GM21423 (cell line): Measurements from ENCODE around the gene APLP2.

Experiments
- ATAC-seq: cut with Tn5 transposase; IDR thresholded peaks from one replicate; pipeline ENCODE4 v1.9.1; 2021; ENCODE audit warnings: mild to moderate bottlenecking, moderate library complexity; ENCODE audit not compliant: unreplicated experiment

Gene APLP2

DNA sequence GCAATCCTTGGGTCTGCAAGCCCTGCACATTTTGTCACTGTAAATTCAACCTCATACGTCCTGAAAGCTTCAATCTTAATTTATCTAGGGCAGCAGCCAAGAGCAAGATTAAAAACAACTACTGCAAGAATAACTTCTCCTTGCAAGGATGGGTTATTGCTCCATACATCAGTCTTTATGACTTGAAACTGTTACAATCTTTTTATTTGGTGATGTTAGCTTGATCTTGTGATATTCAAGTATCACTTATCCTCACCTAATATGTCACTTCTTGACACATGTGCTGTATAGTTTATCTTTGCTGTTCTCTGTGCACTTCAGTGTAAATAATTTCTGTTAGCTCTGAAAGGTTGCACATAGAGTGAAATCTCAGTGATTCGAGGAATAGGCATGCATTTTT, 14.7 kb upstream of the APLP2 start:
- no peak for ATAC-seq

DNA sequence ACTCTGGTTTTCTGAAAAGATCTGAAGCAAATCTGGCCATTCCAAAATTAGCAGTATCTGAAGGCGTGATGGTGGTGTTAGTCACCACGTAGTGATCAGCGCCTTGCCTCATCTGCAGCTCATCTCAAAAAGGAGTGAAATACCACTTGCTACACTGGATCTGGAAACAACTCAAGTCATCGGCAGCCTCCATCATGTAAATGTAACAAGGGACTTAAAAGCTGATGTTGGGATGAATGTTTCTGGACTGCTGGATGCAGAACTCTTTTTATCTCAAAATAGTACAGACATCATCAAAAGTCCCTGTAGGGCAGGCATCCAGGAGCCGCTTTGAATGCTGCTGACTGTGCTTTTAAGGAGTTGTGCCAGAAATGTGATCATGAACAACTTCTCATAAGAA, 14.1 kb upstream of the APLP2 start:
- no peak for ATAC-seq

DNA sequence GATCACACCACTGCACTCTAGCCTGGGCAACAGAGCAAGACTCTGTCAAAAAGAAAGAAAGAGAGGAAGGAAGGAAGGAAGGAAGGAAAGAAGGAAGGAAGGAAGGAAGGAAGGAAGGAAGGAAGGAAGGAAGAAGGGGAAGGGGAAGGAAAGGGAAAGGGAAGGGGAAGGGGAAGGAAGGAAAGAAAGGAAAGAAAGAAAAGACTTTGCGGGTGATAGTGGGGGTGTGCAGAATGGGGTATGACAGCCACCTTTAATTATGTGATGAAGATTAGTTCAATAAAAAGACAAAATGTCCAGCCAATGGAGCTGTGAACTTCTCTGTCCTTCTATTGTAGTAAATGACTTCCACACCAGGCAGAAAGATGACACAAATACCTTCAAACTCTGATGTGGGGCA, 8.7 kb upstream of the APLP2 start:
- ATAC-seq, result no peak

DNA sequence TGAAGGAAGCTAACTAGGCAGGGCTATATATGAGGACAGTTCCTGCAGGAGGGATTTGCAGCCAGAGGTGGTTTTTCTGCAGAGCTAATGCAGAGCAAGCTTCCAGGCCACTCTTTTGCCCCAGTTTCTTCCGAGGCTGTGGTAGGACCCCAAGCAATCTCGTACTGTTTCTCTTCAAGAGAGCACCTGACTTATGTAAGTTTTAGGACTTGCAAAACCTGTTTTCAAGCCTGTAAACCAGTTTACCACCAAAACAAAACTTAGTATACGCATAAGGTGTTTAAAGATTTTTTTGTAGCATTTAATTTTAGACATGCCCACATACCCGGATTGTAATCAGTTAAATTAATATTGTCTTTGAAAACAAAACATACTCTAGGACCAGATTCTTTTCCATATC, 7.7 kb upstream of the APLP2 start:
- no peak for ATAC-seq

DNA sequence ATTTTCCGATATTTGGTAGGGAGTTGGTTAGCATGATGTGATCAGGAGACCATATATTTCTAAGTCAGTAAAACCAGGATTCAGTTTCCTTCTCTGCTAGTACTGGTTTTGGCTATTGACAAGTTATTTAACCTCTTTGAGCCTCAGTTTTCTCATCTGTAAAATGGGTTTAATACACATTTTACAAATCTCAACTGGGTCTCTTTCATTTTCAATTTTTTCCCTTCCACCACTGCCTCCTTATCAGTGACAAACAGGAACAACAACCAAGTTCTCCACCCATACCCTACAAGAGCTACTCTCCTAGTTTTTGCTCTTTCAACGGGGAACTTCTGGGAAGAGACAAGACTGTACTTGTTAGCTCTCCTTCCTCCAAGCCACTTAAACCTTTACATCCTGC, 6.2 kb upstream of the APLP2 start:
- ATAC-seq, result no peak

DNA sequence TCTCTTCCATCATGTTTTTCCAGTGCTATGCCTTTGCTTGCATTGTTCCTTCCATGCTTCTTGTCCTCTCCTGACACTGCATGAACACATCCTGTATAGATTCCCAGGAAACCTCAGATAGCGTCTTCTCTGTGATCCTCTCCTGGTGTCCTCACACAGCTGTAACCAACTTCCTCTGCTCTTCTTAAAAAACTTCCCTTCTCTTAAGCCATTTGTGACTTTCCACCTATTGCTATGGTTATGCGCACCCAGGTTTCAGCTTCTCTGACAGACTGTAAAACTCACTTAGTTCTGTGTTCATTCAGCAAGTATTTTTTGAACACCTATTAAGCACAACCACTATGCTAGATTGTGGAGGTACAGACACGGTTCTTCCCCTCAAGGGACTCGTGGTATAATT, 5.1 kb upstream of the APLP2 start:
- ATAC-seq, result no peak

DNA sequence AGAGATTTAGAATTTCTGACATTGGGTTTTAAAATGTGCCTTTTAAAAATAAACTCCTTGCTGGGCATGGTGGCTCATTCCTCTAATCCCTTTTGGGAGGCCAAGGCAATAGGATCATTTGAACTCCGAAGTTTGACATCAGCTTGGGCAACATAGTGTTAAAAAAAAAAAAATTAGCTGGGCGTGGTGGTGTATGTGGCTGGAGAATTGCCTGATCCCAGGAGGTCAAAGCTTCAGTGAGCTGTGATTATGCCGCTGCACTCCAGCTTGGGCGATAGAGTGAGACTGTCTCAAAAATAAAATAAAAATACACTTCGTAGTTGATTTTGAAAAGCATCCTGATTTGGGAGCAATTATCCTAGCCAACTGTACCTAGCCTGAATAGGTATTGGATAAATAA, 3.4 kb upstream of the APLP2 start:
- ATAC-seq, result no peak

DNA sequence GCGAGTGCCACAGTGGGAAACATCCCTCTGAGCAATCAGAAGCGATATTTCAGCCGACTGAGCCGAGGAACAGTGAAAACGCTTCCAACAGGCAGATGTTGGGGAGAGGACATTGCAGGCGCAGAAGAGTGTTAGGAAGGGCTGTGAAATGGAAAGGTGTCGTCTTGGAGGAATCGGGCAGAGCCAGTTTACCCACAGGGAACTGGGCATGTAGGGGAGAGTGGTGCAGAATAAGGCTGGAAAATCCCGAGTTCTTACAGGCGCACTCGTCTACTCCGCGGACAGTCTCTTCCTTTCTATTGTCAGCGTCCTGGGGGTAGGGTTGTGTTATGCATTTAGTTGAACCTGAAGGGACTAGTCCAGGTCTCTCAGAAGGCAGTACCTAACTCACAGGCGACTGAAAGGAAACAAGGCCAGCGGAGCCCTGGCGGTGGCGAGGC, 1.1 kb upstream of the APLP2 start:
- no peak for ATAC-seq

DNA sequence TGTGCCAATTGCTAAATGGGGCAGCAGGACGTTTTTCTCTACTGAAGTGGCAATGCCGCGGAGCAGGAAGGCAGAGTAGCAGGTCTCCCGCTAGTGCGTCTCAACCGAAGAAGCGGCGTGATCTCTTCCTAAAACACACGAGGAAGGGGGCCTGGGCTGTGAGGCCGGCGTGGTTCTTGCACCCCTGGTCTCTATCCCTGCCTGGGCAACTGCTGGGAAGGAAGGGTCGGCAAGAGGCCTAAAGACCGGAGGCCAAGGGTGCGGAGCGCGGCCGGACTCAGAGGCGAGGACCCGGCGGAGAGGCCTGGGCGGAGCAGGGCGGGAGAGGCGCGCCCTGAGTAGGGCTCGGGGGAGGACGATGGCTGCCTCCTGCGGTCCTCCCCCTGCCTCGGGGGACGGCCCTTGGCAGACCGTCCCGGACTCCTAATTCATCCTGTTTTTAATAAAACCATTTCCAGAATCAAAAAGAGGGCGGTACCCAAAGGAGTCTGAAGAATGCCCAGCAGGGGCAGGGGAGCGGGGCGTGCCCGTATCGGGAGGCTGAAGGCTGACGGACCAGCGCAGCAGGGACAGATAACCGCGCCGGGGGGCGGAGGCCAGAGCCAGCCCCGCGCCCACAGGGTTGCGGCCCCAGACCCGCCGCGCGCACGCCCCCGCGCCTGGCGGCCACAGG, 572 bp upstream of the APLP2 start:
- peak; percentile 36 for ATAC-seq

DNA sequence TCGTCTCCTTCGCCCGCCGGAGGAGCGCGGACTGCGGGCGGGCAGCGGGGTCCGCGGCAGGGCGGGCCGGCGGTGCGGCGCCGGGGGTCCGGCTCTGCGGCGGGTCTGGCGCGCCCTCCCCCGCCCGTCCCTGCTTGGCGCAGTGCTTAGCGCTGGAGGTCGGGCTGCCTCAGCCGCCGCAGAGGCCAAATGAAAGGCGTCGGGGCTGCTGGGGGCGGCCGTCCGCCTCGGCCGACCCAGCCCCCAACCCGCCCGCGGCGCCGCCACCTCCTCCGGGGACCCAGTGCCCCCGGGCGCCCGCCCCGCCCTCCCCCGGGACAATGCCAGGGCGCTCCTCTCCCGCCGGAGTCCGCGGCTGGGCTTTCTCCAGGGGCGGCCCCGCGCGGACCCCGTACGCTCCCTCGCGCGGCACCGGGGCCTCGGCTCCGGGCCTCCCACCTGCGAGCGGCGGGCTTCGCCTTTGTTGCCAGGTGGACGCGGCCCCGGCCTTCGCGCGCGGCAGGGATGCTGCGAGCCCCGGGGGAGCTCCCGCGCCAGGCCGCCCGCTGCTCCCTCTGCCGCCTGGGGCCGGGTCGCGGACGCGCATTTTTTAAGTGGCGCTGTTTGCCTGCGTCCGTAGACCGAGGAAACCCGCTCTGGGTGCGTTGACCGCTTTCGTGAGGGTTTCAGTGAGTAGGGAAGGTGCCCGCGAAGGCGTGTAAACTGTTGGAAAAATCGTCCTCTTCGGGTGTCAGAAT, 583 bp downstream of the APLP2 start:
- peak; percentile 24 for ATAC-seq

DNA sequence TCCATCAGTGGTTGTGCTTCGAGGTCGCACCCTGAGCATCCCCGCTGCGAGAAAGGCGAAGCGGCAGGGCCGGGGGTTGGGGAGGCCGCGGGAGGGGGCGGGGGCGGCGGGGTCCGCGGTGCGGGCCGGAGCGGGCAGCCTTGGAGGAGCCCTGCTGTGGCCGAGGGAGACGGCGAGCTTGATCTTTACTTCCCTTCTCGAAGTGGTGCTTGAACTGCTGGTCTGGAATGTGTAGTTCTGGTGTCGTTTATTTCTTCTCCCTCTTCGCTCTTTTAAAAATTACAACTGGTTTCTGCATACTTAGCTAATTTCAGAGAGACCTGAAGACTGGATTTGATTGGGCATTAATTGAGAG, 1.1 kb downstream of the APLP2 start:
- no peak for ATAC-seq

DNA sequence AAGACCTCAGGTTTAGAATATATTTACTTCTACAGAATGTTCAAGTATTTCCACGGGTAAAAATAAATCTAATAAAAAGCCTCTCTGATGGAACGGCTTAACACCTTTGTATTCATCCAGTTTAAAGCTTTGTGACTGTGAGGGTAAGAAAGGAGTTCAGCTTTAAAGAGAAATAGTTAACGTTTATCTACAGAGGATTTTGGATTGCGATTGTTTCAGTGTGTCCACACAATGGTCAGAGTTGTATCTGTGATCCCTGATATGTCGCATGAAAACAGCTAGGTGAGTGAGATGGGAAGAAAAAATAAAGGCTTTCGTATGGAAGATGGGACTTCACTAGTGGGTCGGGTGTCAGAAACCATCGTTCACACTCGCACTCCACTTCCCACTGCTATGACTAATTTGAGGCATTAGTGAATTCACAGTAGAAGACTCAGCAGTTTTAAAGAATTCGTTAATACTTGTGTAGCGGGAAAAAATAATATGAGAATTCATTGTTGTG, 1.6 kb downstream of the APLP2 start:
- ATAC-seq, result no peak

DNA sequence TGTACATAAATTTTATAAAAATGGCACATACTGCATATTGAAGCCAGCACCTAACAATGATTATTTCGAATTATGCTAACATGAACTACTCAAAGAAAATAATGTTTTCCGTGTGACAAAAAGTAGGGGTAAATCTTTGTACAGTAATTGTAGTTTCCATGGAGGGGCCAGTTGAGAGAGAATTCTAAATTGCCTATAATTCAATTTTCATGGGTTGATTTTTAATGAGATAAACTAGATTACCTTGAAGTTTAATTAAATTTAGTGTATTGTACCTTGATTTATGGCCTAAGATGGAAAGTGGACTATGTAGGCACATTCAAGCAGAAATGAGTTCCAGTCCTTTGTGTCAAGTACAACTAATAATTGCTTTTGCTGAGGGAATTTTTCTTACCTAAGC, 5.0 kb downstream of the APLP2 start:
- no peak for ATAC-seq

DNA sequence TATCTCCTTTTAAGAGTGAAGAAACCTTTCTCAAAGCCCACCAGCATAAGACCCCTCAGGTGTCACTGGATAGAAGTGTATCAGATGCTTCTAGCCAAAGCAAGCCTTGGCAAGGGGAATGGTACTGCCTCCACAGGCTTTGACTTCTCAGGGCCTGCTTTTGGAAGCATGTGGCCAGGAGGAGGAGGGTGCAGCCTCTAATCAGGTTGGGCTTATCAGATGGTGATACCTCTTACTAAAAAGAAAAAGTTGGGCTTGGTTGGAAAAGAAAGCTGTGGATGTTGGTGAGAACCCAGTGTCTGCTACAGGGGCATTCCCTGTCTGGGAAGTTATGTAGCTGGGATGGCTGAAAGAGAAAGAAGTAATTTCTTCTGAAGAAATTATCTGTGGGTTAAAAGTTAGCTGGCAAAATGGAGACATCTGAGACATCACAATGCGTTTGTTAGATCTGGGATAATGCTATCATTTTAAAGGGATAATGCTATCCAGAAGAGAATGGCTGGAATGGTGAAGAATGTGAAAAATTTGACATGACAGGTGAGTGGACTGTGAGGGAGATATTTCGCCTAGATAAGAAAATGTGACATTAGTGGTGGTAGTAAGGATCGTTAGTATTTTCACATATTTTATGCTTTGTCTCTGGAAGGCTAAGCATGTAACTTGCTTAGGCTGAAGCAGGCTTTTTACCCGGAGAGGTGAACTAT, 7.2 kb downstream of the APLP2 start:
- ATAC-seq, result no peak

DNA sequence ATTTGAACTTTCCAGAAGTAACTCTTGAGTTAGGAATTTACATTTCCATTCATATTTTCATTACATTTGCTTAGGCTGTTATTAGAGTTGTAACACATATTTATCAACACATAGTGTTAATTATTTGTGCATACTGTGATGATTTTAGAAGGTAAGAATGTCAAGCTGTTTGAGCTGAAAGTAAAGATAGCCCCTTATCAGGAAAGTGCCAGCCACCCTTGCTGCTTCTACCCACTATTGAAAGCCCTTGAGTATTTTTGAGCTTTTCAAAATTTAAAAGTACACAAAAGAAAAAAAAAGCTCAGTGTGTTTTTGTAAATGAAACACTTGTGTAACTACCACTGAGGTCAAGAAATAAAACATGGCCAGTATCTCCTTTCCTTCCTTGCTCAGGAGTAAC, 8.0 kb downstream of the APLP2 start:
- no peak for ATAC-seq

DNA sequence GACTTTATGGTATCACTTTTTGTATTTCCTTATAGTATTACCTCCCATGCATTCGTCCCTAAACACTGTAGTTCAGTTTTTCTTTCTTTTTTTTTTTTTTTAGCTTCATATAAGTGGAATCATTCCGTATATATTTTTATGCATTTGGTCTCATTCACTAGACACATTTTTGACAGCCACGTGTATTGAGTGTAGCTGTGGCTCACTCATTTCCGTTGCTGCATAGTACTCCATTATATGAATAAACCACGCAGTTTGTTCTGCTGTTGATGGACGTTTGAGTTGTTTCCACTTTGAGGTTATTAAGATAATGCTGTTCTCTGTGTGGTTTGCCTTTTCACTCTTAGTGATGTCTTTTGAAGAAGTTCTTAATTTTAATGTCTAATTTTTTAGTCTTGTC, 8.4 kb downstream of the APLP2 start:
- ATAC-seq, result no peak

DNA sequence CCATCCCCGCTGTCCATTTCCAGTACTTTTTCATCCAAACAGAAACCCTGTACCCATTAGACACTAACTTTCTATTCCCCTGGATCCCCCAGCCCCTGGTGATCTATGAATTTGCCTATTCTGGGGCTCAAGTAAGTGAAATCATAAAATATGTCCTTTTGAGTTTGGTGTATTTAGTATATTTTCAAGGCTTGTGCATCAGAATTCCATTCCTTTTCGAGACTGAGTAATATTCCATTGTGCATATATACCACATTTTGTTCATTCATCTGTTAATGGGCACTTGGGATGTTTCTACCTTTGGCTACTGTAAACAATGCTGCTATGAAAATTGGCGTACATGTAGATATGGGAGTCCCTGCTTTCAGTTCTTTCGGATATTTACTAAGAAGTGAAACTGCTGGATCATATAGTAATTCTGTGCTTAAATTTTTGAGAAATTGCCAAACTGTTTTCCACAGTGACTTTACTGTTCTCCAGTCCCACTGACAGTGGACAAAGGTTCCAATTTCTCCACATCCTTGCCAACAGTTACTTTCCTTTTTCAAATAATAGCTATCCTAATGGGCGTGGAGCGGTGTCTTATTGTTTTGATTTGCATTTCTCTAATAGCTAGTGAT, 16.1 kb downstream of the APLP2 start:
- no peak for ATAC-seq

DNA sequence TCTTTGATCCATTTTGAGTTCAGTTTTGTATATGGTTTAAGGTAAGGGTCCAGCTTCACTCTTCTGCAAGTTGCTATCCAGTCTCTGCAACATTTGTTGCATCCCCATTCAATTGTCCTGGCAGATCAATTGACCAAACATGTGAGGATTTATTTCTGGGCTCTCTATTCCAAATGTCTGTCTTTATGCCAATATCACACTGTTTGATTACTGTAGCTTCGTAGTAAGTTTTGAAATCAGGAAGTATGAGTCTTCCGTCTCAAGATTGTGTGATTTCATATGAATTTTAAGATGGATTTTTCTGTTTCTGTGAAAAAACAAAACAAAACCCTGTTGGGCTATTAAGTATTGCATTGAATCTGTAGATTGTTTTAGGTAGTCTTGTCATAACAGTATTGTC, 17.0 kb downstream of the APLP2 start:
- ATAC-seq, result no peak

DNA sequence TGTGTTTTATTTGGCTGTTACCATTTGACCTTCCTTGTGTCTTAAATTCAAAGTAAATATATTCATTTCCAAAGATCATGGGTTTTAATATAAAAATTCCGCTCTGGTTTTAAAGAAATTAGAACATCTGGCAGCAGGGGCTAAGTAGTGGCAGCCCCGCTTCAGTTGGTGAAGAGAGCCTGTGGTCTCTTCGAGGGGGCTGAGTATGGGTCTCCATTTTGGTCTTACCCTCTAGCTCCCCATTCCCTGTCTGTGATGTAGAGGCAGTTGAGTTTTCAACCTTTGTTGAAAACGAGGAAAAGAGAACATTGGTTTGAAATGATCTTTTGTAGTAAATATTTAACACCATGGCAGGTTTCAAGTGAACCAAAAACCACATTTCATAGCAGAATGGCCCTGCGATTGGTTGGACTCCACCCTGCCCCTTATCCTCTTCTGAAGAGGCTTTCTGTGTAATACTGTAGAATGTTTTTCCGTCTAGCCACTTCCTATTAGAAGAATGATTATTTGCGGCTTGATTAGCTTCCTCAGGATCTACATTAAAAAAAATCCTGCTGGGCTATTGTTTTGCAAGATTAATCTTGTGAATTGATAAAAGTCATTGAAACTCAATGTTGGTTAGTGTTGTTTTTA, 17.7 kb downstream of the APLP2 start:
- ATAC-seq, result peak; percentile 100

DNA sequence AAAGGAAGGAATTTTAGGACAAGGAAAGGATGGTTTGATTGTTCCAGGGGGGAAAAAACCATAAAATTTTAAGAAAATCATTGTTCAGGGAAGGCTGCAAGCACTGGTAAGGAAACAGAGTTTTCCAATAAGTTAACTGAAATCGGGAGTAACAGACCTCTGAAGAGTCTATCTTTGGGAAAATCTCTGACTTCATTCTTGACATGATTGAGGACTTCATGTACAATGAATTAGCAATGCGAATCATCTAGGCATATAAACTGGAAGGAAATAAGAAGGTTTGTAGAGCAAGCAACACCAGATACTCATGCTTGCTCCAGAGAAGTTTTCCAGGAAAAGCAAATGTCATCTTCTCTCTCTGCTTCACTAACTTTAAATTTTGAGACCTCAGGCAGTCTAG, 18.5 kb downstream of the APLP2 start:
- no peak for ATAC-seq
